ENCODE data around the gene TM2D1. TPM values are rescaled to one million over a fixed set of nuclear protein-coding genes. Genes with fewer than 3 reads are reported as not detected.
"Not testable (repeated sequence)": the region's sequence is repeated elsewhere in the genome, so short reads cannot be mapped to it uniquely, and the experiment has no call there.

TM2D1 gene
- total RNA-seq, 1 donor from 2014 or later = 30.7 TPM

DNA sequence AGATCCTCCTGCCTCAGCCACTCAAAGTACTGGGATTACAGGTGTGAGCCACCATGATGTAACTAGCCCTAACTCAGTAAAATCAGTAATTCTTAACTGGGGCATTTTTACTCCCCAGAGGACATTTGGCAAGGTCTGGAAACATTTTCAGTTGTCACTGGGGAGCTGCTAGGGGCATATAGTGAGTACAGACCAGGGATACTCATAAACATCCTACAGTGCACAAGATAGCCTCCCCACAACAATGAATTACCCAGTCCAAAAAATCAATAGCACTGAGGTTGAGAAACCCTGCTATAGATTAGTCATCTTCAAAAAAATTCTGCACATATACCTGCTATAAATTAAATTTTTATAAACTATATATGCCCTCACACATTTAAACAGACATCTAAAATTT is 13.0 kb downstream of the TM2D1 start:
- H3K27me3 ChIP-seq (ENCODE audit: low read depth) = no peaks in the 10 kb centered on the region
- peaks cover 34% of the 10 kb centered on the region for H3K36me3 ChIP-seq
- TF ChIP-seq, protein P1, sequence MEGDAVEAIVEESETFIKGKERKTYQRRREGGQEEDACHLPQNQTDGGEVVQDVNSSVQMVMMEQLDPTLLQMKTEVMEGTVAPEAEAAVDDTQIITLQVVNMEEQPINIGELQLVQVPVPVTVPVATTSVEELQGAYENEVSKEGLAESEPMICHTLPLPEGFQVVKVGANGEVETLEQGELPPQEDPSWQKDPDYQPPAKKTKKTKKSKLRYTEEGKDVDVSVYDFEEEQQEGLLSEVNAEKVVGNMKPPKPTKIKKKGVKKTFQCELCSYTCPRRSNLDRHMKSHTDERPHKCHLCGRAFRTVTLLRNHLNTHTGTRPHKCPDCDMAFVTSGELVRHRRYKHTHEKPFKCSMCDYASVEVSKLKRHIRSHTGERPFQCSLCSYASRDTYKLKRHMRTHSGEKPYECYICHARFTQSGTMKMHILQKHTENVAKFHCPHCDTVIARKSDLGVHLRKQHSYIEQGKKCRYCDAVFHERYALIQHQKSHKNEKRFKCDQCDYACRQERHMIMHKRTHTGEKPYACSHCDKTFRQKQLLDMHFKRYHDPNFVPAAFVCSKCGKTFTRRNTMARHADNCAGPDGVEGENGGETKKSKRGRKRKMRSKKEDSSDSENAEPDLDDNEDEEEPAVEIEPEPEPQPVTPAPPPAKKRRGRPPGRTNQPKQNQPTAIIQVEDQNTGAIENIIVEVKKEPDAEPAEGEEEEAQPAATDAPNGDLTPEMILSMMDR (IDR thresholded peaks at IDR 0.05; ENCODE audit: borderline replicate concordance) = no peak
- DNase-seq = no peak
- intact Hi-C loops (cut with micrococcal nuclease) = no loop called here
- no peaks in the 10 kb centered on the region for H3K9me3 ChIP-seq (replicated peaks)
- no peak overlapping the region for H3K4me3 ChIP-seq
- H3K27ac ChIP-seq (replicated peaks) = no peak overlapping the region
- H3K4me1 ChIP-seq = peaks cover 15% of the 10 kb centered on the region

DNA sequence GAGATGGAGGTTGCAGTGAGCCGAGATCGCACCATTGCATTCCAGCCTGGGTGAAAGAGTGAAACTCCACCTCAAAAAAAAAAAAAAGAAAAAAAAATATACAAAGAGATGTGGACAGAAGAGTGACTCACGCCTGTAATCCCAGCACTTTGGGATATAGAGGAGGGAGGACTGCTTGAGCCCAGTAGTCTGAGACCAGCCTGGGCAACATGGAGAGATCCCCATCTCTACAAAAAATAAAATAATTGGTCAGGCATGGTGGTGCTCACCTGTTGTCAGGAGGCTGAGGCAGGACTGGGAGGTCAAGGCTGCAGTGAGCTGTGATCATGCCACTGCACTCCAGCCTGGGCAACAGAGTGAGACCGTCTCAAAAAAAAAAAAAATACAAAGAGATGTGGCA is 13.7 kb downstream of the TM2D1 start:
- intact Hi-C loops (cut with micrococcal nuclease); H3K27me3 ChIP-seq (ENCODE audit: low read depth); H3K9me3 ChIP-seq (replicated peaks); H3K4me3 ChIP-seq; DNase-seq; H3K27ac ChIP-seq (replicated peaks): not testable (repeated sequence)
- peaks cover 15% of the 10 kb centered on the region for H3K4me1 ChIP-seq
- H3K36me3 ChIP-seq = peaks cover 41% of the 10 kb centered on the region

DNA sequence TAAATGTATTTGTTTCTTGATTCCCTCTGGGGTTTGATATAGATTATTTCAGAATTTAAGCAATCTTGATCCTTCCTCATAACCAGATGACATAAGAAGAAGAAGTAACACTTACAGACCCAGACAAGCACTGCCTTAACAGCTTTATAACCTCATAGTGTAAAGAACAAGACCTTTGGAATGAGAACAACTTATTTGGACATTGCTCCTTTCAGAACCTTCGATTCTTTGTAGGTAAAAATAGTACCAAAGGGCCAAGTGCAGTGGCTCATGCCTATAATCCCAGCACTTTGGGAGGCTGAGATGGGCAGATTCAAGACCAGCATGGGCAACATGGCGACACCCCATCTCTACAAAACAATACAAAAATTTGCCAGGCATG is 15.0 kb downstream of the TM2D1 start:
- Histone ChIP-seq H3K4me3 (no peak overlapping the region), H3K4me1 (peaks cover 15% of the 10 kb centered on the region), H3K36me3 (peaks cover 55% of the 10 kb centered on the region), H3K27me3 (ENCODE audit: low read depth) (no peaks in the 10 kb centered on the region), H3K9me3 (replicated peaks) (no peaks in the 10 kb centered on the region), H3K27ac (replicated peaks) (no peak overlapping the region)
- TF ChIP-seq, protein P1 (IDR thresholded peaks at IDR 0.05; ENCODE audit: borderline replicate concordance) = no peak
- intact Hi-C loops (cut with micrococcal nuclease) = no loop called here
- no peak for DNase-seq

DNA sequence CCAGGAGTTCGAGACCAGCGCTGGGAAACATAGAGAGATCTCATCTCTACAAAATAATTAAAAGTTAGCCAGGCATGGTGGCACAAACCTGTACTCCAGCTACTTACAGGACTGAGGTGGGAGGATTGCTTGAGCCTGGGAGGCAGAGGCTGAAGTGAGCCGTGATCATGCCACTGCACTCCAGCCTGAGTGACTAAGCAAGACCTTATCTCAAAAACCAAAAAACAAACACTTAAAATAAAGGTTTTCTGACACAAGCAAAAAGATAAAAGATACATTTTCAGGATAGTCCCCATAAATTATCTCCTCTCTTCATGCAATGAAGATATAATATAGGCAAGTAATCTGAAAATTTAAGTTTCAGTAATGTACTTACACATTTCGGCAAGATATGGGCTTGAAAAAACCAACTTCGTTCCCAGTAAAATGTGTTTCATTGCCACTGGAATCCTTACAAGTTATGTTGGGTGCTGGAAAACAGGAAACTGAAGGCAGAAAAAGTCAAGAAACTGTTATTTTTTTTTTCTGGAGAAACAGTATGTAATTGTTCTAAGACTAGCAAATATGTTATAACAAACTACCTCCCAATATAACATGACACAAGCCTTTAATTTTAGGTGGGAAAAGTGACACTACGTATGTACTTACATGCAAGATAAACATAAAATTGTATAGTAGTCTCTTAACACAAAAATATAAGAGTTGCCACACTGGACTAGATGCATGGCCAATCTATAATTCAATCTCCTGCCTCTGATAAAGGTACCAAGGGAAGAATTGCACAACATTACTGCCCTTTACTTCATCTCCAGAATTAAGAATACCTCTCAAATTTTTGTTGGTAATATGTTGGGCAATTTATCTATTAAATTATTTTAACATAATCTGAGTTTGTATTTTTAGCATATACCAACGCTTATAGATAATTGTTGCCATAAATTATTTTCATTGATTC is 15.7 kb downstream of the TM2D1 start:
- TF ChIP-seq, protein P1 (IDR thresholded peaks at IDR 0.05; ENCODE audit: borderline replicate concordance) = no peak
- Histone ChIP-seq H3K27ac (replicated peaks) (no peak overlapping the region), H3K4me1 (peaks cover 15% of the 10 kb centered on the region), H3K36me3 (peaks cover 60% of the 10 kb centered on the region), H3K9me3 (replicated peaks) (no peaks in the 10 kb centered on the region), H3K4me3 (no peak overlapping the region), H3K27me3 (ENCODE audit: low read depth) (no peaks in the 10 kb centered on the region)
- no peak for DNase-seq
- intact Hi-C loops (cut with micrococcal nuclease) = no loop called here

- Histone ChIP-seq H3K27ac (replicated peaks) (no peak overlapping the region), H3K27me3 (ENCODE audit: low read depth) (no peaks in the 10 kb centered on the region)
- intact Hi-C loops (cut with micrococcal nuclease) = no loop called here
Observed at GRCh38 chr1:61699911-61700851, 24.8 kb downstream of the TM2D1 start.

More at GRCh38 chr1:61699911-61700851, 24.8 kb downstream of the TM2D1 start:
- no peak for DNase-seq
- H3K4me1 ChIP-seq = peaks cover 7% of the 10 kb centered on the region
- TF ChIP-seq, protein P1 (IDR thresholded peaks at IDR 0.05; ENCODE audit: borderline replicate concordance) = no peak
- peaks cover 79% of the 10 kb centered on the region for H3K36me3 ChIP-seq
- no peaks in the 10 kb centered on the region for H3K9me3 ChIP-seq (replicated peaks)
- H3K4me3 ChIP-seq = no peak overlapping the region
